GM20000 (cell line): Measurements from ENCODE around the gene HORMAD2.

Source experiments
- DNase-seq: peaks from one replicate; pipeline ENCODE4 v3.0.0; 2012; ENCODE audit warnings: low spot score
- CTCF ChIP-seq: IDR thresholded peaks from 2 replicates; pipeline ENCODE4 v1.5.1; 2012; ENCODE audit warnings: mild to moderate bottlenecking, control low read depth; ENCODE audit errors: extremely low read depth, missing control alignments

HORMAD2 gene

GRCh38 chr22:30040499-30041260 is 39.6 kb upstream of the HORMAD2 start:
- no peak for DNase-seq
- no peak for TF ChIP-seq CTCF

- no peak for DNase-seq
- TF ChIP-seq CTCF, result no peak
Observed at GRCh38 chr22:30041475-30041874, 38.8 kb upstream of the HORMAD2 start.

- DNase-seq, result no peak
Observed at GRCh38 chr22:30041881-30042280, 38.4 kb upstream of the HORMAD2 start.

GRCh38 chr22:30043161-30043560 is 37.1 kb upstream of the HORMAD2 start:
- DNase-seq, result no peak
- TF ChIP-seq CTCF, result no peak

More at GRCh38 chr22:30041881-30042280, 38.4 kb upstream of the HORMAD2 start:
- TF ChIP-seq CTCF, result no peak

- DNase-seq, result no peak
- TF ChIP-seq CTCF, result no peak
Observed at GRCh38 chr22:30044369-30044768, 35.9 kb upstream of the HORMAD2 start.

GRCh38 chr22:30044881-30045493 is 35.3 kb upstream of the HORMAD2 start:
- DNase-seq, result no peak
- no peak for TF ChIP-seq CTCF

- TF ChIP-seq CTCF, result no peak
- no peak for DNase-seq
Observed at GRCh38 chr22:30045494-30045887, 34.8 kb upstream of the HORMAD2 start.
